ENCODE measurements around the gene SPATA13. TPM values are rescaled to one million over a fixed set of nuclear protein-coding genes. Genes with fewer than 3 reads are reported as not detected.

Gene SPATA13
- total RNA-seq, 6 experiments from 2014 or later: 7.0 to 9.2 (median 8.4) TPM

DNA sequence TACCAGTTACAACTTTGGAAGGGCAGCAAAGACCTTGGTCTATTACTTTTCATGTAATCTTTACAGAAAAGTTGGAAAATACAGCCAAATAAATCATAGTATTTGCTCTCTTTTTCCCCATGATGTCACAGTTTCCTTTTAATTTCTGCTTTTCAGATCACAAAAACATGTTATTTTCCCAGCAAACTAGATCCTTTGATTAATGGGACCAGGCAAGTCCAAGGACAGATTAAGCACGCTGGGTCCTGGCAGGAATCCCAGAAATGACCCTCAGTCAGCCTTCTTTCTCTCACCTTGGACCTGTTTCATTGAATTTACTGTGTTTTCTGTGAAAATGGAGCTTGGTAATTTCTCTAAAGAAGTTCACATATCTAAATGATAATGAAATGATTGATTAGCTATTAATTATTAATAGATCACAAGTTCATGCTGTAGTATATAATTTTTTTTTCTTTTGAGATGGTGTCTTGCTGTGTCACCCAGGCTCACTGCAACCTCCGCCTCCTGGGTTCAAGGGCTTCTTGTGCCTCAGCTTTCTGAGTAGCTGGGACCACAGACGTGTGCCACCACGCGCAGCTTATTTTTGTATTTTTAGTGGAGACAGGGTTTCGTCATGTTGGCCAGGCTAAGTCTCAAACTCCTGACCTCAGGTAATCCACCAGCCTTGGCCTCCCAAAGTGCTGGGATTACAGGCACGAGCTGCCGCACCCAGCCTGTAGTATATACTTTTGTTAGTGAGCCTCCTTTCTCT lies 16.0 kb downstream of the SPATA13 start:
- H3K4me3 Mint-ChIP-seq: no peak overlapping the region
- no peaks in the 10 kb centered on the region; the same call in 1 of the 2 replicates for H3K27me3 Mint-ChIP-seq (ENCODE audit: insufficient read depth)
- TF ChIP-seq, protein P1, sequence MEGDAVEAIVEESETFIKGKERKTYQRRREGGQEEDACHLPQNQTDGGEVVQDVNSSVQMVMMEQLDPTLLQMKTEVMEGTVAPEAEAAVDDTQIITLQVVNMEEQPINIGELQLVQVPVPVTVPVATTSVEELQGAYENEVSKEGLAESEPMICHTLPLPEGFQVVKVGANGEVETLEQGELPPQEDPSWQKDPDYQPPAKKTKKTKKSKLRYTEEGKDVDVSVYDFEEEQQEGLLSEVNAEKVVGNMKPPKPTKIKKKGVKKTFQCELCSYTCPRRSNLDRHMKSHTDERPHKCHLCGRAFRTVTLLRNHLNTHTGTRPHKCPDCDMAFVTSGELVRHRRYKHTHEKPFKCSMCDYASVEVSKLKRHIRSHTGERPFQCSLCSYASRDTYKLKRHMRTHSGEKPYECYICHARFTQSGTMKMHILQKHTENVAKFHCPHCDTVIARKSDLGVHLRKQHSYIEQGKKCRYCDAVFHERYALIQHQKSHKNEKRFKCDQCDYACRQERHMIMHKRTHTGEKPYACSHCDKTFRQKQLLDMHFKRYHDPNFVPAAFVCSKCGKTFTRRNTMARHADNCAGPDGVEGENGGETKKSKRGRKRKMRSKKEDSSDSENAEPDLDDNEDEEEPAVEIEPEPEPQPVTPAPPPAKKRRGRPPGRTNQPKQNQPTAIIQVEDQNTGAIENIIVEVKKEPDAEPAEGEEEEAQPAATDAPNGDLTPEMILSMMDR (IDR thresholded peaks at IDR 0.05): no peak
- H3K27ac Mint-ChIP-seq: no peak overlapping the region
- DNase-seq: no peak
- H3K9me3 Mint-ChIP-seq: no peaks in the 10 kb centered on the region
- peaks cover 37% of the 10 kb centered on the region for H3K4me1 Mint-ChIP-seq (ENCODE audit: low read depth)
- no peaks in the 10 kb centered on the region for H3K36me3 Mint-ChIP-seq (ENCODE audit: low read depth)

DNA sequence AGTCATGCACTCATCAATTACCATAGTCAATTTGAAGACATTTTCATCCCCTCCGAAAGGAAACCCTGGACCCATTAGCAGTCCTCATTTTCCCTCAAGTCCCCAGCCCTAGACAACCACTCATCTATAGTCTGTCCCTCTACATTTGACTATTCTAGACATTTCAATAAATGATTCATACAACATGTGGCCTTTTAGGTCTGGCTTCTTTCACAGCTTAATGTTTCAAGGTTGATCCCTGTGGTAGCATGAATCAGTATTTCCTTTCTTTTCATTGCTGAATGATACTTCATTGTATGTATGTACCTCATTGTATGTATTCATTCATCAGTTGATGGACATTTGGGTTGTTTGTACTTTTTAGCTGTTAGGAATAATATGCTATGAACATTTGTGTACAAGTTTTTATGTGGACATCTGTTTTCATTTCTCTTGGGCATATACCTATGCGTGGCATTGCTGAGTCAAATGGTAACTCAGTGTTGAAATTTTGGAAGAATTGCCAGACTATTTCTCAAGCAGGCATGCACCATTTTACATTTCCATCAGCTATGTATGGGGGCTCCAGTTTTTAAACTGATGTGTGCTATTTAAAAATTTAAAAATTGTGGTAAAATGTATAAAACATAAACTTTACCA lies 18.4 kb downstream of the SPATA13 start:
- Mint-ChIP-seq H3K27me3 (ENCODE audit: insufficient read depth) (no peaks in the 10 kb centered on the region; the same call in none of the 2 replicates), H3K36me3 (ENCODE audit: low read depth) (peaks cover 11% of the 10 kb centered on the region), H3K9me3 (peaks cover 3% of the 10 kb centered on the region; the same call in 1 of the 2 replicates), H3K4me1 (ENCODE audit: low read depth) (peaks cover 51% of the 10 kb centered on the region), H3K4me3 (no peak overlapping the region), H3K27ac (no peak overlapping the region)
- TF ChIP-seq, protein P1 (IDR thresholded peaks at IDR 0.05): no peak
- peak; percentile 51 for DNase-seq

DNA sequence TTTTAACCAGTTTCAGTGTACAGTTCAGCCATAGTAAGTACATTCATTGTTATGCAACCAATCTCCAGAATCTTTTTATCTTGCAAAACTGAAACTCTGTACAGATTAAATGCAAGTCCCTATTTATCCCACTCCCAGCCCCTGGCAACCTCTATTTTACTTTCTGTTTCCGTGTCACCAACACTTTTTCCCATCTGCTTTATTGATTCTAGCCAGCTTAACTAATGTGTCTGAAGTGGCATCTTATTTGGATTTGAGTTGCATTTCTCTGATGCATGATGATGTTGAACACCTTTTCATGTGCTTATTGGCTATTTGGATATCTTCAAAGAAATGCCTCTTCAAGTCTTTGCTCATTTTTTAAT lies 18.9 kb downstream of the SPATA13 start:
- peaks cover 51% of the 10 kb centered on the region for H3K4me1 Mint-ChIP-seq (ENCODE audit: low read depth)
- peaks cover 3% of the 10 kb centered on the region; the same call in 1 of the 2 replicates for H3K9me3 Mint-ChIP-seq
- DNase-seq: no peak
- H3K4me3 Mint-ChIP-seq: no peak overlapping the region
- no peak overlapping the region for H3K27ac Mint-ChIP-seq
- H3K27me3 Mint-ChIP-seq (ENCODE audit: insufficient read depth): no peaks in the 10 kb centered on the region; the same call in none of the 2 replicates
- H3K36me3 Mint-ChIP-seq (ENCODE audit: low read depth): peaks cover 11% of the 10 kb centered on the region
- TF ChIP-seq, protein P1 (IDR thresholded peaks at IDR 0.05): no peak

DNA sequence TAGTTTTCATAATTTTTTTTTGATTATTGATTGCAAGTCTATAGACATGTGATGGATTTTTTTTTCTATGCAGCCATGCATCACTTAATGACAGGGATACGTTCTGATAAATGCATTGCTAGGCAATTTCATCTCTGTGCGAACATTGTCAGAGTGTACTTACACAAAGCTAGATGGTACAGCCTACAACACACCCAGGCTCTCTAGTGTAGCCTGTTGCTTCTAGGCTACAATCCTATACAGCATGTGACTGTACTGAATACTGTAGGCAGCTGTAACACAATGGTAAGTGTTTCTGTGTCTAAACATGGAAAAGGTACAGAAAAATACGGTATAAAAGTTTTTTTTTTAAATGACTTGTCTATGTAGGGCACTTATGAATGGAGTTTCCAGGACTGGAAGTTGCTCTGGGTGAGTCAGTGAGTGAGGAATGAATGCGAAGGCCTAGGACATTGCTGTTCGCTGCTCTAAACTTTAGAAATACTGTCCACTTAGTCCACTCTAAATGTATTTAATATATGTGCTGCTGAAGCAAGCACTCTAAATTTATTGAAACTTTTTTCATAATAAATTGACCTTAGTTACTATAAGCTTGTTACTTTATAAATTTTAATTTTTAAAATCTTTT lies 20.3 kb downstream of the SPATA13 start:
- Mint-ChIP-seq H3K36me3 (ENCODE audit: low read depth) (peaks cover 11% of the 10 kb centered on the region), H3K9me3 (peaks cover 3% of the 10 kb centered on the region; the same call in 1 of the 2 replicates), H3K4me3 (no peak overlapping the region)

More for the DNA sequence above, 20.3 kb downstream of the SPATA13 start:
- TF ChIP-seq, protein P1 (IDR thresholded peaks at IDR 0.05): no peak
- Mint-ChIP-seq H3K27ac (no peak overlapping the region), H3K27me3 (ENCODE audit: insufficient read depth) (no peaks in the 10 kb centered on the region; the same call in none of the 2 replicates), H3K4me1 (ENCODE audit: low read depth) (peaks cover 49% of the 10 kb centered on the region)
- DNase-seq: peak; percentile 34
